H7 (cell line): ENCODE data around the gene GALNT15. TPM values are rescaled to one million over a fixed set of nuclear protein-coding genes. Genes with fewer than 3 reads are reported as not detected.

Experiments
- DNase-seq: peaks from one replicate; pipeline ENCODE4 v3.0.0; 2012
- H3K27me3 ChIP-seq: 2 replicates; pipeline ENCODE4 v1.6.0; 2011; ENCODE audit warnings: mild to moderate bottlenecking, low read length; ENCODE audit not compliant: control insufficient read depth, insufficient read depth
- H3K36me3 ChIP-seq: replicated peaks from 2 replicates; pipeline ENCODE4 v1.5.1; 2011; ENCODE audit warnings: low read length; ENCODE audit not compliant: control insufficient read depth, insufficient read depth
- H3K4me3 ChIP-seq: 2 replicates; pipeline ENCODE4 v1.5.1; 2011; ENCODE audit warnings: low read depth, mild to moderate bottlenecking, control low read depth, low read length, moderate library complexity; ENCODE audit not compliant: insufficient read depth
- total RNA-seq: library from RNA; depleted of rRNA; stranded (reverse); fragments of >200 nt; shearing (Covaris generic); gene quantifications from 2 replicates; pipeline ENCODE4 v1.2.3, GENCODE V29; 2014

The GALNT15 gene
- total RNA-seq, 1 experiment from 2014 or later = not detected

DNA sequence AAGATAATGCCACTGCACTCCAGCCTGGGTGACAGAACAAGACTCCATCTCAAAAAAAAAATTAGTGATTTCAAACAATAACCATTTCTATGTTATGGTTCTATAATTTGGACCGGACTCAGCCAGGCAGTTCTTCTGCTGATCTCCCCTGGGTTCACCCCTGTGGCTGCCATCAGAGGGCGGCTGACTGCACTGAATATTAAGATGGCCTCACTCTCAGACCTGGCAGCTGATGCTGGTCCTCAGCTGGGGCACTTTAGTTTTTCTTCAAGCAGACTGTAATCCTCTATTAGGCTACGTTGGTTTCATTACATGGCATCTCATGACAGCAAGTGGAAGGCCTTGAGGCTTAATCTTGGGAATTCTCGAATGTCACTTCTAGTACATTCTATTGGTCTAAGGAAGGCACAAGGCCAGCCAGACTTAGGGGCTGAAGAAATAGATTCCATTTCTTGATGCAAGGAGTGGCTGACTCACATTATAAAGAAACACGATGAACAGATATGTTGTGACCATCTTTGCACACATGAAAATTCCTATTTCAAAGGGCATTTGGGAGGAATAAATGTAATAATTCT lies 12.8 kb downstream of the GALNT15 start:
- DNase-seq = no peak
- H3K4me3 ChIP-seq = no peak overlapping the region
- peaks cover 2% of the 10 kb centered on the region; the same call in 1 of the 2 replicates for H3K27me3 ChIP-seq
- no peaks in the 10 kb centered on the region for H3K36me3 ChIP-seq

DNA sequence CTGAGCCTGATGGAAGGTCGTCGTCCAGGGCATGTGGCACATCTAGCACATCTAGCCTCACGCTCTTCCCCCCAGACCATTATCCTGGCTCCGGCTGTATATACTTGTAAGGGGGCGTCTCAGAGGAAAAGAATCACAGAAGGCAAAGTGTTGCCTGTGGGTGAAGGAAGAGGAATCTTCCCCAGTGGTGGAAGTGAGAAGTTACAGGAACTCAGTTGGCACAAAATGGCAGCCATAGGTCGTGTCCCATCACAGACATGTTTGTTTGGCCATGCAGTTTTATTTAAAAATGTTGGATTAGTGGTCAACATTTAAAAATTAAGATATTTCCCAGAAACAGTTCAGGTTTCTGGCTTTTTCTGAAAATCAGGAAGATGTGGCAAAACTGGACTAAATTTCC lies 13.6 kb downstream of the GALNT15 start:
- no peak for DNase-seq
- Histone ChIP-seq H3K4me3 (no peak overlapping the region), H3K36me3 (no peaks in the 10 kb centered on the region), H3K27me3 (peaks cover 2% of the 10 kb centered on the region; the same call in 1 of the 2 replicates)

GRCh38 chr3:16189201-16189600 lies 14.7 kb downstream of the GALNT15 start:
- Histone ChIP-seq H3K27me3 (peaks cover 2% of the 10 kb centered on the region; the same call in 1 of the 2 replicates), H3K36me3 (no peaks in the 10 kb centered on the region), H3K4me3 (no peak overlapping the region)
- no peak for DNase-seq

DNA sequence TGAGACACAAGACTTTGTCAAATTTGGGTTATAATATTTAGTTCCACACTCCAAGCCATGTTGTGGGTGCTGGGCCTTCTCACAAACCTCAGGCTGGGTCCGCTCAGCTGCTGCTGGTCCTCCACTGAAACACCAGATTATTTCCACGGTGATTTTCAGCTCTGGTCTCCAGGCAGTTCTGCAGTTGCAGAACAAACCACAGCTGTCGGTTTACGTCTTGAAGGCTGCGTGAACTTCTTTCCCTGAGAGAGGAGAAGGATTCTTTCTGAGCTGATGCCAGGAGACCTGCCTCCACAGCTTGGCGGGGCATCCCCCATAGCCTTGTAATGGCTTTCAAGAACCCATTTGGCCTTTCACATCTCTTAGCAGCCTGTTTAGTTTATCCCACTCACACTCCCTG lies 16.2 kb downstream of the GALNT15 start:
- H3K36me3 ChIP-seq = no peaks in the 10 kb centered on the region
- no peak overlapping the region for H3K4me3 ChIP-seq
- no peak for DNase-seq
- peaks cover 2% of the 10 kb centered on the region; the same call in 1 of the 2 replicates for H3K27me3 ChIP-seq

DNA sequence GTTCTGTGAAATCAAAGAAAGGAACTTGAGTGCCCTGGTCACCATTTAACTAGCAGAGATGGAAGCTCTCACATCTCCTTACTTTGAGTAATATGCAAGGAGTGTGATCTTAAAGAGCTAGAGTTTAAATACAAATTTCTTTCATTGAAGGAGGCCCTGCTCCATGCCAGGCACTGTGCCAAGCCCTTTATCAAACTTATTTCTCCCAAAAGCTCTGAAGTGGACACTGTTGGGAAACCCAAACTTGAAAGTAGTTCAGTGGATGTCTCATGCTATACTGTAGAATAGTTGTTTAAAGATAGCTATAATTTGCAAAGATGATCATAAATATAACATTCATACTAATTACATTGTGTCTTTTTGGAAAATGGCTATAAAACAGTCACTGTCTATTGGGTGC lies 17.1 kb downstream of the GALNT15 start:
- no peaks in the 10 kb centered on the region for H3K36me3 ChIP-seq
- no peak overlapping the region for H3K4me3 ChIP-seq
- peaks cover 2% of the 10 kb centered on the region; the same call in 1 of the 2 replicates for H3K27me3 ChIP-seq
- DNase-seq = no peak

DNA sequence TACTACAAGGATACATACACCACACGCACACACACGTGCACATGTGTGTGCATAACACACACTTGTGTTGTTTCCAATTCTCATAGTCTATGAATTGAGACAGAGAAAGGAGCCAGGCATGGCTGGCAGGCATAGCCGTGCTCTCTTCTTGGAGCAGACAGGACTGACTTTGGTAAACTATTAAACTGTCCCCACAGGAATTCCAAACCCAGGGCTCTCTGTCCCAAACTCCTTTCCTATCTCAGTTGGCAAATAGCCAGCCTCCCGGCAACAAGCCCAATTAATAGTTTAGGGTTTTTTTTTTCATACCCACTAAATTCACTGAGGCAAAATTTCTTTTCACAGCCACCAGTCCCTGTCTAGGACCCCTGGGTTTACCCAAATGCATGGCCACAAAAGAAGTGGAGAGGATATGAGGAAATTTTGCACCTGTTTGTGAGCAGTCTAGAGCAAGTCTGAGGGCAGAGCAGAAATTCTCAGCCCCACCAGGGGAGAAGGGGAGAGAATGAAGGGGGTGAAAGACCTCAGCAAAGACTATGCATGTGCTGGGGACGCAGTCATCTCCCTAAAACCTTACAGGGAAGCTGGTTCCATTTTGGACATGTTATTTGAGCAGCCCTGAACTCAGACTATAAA lies 17.8 kb downstream of the GALNT15 start:
- DNase-seq = no peak
- no peak overlapping the region for H3K4me3 ChIP-seq
- no peaks in the 10 kb centered on the region for H3K36me3 ChIP-seq
- H3K27me3 ChIP-seq = peaks cover 2% of the 10 kb centered on the region; the same call in 1 of the 2 replicates

GRCh38 chr3:16198427-16198826 lies 23.9 kb downstream of the GALNT15 start:
- no peaks in the 10 kb centered on the region for H3K36me3 ChIP-seq
- H3K4me3 ChIP-seq = no peak overlapping the region
- no peak for DNase-seq
- no peaks in the 10 kb centered on the region; the same call in 1 of the 2 replicates for H3K27me3 ChIP-seq

DNA sequence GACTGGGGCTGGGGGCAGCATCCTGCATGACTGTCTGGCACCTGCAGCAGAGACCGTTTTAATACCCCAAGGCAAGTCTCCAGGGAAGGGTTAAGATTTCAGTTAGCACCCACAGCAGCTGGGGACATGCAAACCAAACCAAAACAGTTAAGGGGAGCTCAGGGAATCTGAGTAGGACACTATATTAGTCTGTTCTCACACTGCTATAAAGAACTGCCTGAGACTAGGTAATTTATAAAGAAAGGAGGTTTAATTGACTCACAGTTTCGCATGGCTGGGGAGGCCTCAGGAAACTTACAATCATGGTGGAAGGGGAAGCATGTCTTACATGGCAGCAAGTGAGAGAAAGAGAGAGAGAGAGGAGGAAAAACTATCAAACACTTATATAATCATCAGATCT lies 25.3 kb downstream of the GALNT15 start:
- DNase-seq = no peak
- no peak overlapping the region for H3K4me3 ChIP-seq
- H3K36me3 ChIP-seq = no peaks in the 10 kb centered on the region
- peaks cover 2% of the 10 kb centered on the region; the same call in 1 of the 2 replicates for H3K27me3 ChIP-seq

DNA sequence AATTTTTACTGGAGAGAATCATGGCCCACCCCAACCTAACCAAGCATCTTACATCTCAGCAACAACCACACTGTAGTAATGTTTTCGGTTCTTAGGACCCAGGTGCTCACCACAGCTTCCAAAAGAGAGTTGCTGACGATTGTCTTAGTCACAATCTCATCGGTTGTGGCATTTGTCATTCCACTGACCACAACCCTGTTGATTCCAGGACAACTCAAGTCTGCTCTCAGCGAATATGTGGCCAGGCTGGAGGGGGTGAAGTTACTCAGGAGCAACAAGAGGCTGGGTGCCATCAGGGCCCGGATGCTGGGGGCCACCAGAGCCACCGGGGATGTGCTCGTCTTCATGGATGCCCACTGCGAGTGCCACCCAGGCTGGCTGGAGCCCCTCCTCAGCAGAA lies 25.9 kb downstream of the GALNT15 start:
- Histone ChIP-seq H3K4me3 (no peak overlapping the region), H3K36me3 (no peaks in the 10 kb centered on the region), H3K27me3 (peaks cover 2% of the 10 kb centered on the region; the same call in 1 of the 2 replicates)
- DNase-seq = no peak

- no peaks in the 10 kb centered on the region for H3K36me3 ChIP-seq
- DNase-seq = no peak
- no peak overlapping the region for H3K4me3 ChIP-seq
- H3K27me3 ChIP-seq = peaks cover 2% of the 10 kb centered on the region; the same call in 1 of the 2 replicates
Measured at GRCh38 chr3:16203031-16203430, 28.6 kb downstream of the GALNT15 start.

DNA sequence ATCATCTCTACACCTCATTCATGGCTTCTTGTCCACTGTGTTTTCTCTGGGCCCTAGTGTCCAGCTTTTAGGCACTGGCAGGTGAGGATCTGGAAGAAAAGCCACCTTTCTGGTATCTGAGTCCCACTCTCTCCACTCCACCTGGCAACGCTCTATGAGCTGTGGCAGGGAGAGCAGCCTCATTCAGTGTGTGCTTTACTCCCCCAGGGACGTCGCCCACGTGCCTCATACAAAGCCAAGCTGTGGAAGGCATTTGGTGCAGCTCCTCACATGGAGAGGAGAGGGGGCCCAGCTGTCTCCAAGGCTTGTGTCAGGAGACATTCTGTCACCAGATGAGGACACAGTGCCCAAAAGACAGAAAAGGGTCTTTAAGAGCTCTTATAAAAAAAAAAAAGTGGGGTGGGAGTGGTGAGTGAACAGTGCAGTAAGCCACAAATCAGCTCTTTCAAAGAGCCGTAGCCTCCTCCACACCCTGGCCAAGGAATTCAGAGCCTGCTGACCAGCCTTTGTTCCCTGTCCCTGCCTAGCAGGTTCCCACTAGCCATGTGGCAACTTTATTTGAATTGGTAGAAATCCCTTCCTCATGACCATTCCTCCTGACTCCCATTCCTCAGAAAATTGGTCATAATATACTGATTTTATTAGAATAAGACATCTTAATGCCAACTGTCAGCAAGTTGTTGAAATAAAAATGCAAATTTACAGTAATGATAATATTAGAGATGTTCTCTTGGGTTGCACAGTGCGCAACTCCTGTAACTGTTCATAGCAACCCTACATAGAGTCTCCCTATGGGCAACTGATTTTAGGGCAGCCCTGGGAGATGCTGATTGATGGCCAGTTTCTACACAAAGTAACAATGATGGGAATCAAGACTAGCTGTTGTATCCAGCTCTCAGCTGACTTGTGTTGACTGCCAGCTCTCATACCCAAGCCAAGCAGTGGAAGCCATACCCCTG lies 29.5 kb downstream of the GALNT15 start:
- Histone ChIP-seq H3K36me3 (no peaks in the 10 kb centered on the region), H3K4me3 (no peak overlapping the region), H3K27me3 (0 out of 2 replicates have a peak, but pooled peaks cover 2% of the 10 kb centered on the region)
- DNase-seq = peak; percentile 50

DNA sequence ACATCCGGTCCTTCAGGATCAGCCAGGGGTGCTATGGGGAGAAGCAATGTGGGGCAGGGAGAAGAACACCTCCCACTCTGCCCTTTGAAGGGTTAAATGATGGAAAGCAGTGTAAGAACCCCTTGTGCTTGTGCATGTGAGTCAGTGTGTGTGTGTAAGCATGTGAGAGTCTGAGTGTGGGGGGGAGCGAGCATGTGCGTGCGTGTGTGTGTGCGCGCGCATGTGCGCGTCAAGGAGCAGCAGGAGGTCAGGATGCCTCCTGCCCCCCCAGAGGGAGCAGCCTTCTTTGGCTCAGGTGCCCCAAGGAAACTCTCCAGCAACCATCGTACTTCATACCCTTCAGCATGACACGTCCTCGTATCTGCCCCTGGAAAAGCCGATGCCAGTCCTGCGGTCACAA lies 30.3 kb downstream of the GALNT15 start:
- no peak overlapping the region for H3K4me3 ChIP-seq
- H3K27me3 ChIP-seq = 0 out of 2 replicates have a peak, but pooled peaks cover 2% of the 10 kb centered on the region
- no peak for DNase-seq
- H3K36me3 ChIP-seq = no peaks in the 10 kb centered on the region

DNA sequence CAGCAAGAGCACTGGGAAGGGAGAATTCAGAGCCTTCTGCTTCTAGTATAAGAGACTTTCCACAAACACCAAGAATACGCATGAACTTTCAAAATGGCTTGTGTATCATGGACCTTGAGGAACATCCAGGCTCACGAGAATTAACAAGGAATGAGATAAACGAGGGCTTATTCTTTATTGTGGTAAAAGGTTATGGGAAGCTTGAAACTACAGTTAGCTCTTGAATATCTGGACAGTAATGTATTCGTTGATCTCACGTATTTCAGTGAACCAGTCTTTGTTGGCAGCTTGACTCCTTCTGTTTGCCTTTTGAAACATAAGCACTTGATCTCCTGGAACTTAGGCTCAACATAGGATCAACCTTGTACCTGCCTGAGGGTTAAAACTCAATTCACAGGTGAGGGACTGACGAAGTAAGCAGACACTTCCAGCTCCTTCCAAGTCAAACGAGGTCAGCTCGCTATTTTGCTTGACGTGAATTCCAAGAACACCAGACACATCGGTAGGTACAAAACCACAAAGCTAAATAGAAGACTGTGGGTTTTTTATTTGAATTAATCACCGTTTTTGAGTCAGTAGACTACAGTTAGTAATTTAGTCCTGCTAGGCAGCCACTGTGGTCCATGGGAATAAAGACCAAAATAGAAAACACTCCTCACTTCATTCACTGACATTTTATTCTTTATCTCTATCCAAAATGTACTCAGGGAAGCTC lies 30.8 kb downstream of the GALNT15 start:
- DNase-seq = no peak
- H3K27me3 ChIP-seq = 0 out of 2 replicates have a peak, but pooled peaks cover 2% of the 10 kb centered on the region
- no peaks in the 10 kb centered on the region for H3K36me3 ChIP-seq
- no peak overlapping the region for H3K4me3 ChIP-seq

- no peak for DNase-seq
- no peak overlapping the region for H3K4me3 ChIP-seq
Measured at GRCh38 chr3:16207031-16207430, 32.6 kb downstream of the GALNT15 start.

More at GRCh38 chr3:16207031-16207430, 32.6 kb downstream of the GALNT15 start:
- 0 out of 2 replicates have a peak, but pooled peaks cover 2% of the 10 kb centered on the region for H3K27me3 ChIP-seq
- no peaks in the 10 kb centered on the region for H3K36me3 ChIP-seq
